WTC11 (cell line): ENCODE results near the gene TMEM40. TPM values are rescaled to one million over a fixed set of nuclear protein-coding genes. Genes with fewer than 3 reads are reported as not detected.

ENCODE experiments used
- ATAC-seq: fragments of 200-7000 bp; cut with Tn5 transposase; 2 replicates; pipeline ENCODE4 v1.10.0; 2021; ENCODE audit warnings: mild to moderate bottlenecking, moderate library complexity
- CTCF ChIA-PET: fragments of 300-600 bp; sonication (Branson Sonifier 250); formaldehyde crosslinking; loops from one replicate; lab custom pipeline; 2021; ENCODE audit warnings: antibody characterized with exemption; lab: Charles Lee
- POLR2A ChIA-PET: fragments of 350-600 bp; sonication (Branson Sonifier 250); formaldehyde crosslinking; loops from one replicate; lab custom pipeline; 2021; ENCODE audit warnings: antibody characterized with exemption; lab: Charles Lee
- DNase-seq: peaks from one replicate; pipeline ENCODE4 v3.0.0; 2021; ENCODE audit warnings: low spot score
- H3K27ac Mint-ChIP-seq: 2 replicates; pipeline ENCODE4 v1.8.0; 2021; ENCODE audit warnings: mixed read lengths
- H3K27me3 Mint-ChIP-seq: 2 replicates; pipeline ENCODE4 v1.8.0; 2021; ENCODE audit warnings: low read depth, mild to moderate bottlenecking, moderate library complexity, mixed read lengths
- H3K36me3 Mint-ChIP-seq: 2 replicates; pipeline ENCODE4 v1.8.0; 2021; ENCODE audit warnings: mixed read lengths
- H3K4me1 Mint-ChIP-seq: 2 replicates; pipeline ENCODE4 v1.8.0; 2022; ENCODE audit warnings: mixed read lengths
- H3K4me3 Mint-ChIP-seq: 2 replicates; pipeline ENCODE4 v1.8.0; 2021; ENCODE audit warnings: mild to moderate bottlenecking, moderate library complexity, mixed read lengths
- H3K9me3 Mint-ChIP-seq: 2 replicates; pipeline ENCODE4 v1.8.0; 2021; ENCODE audit warnings: mixed read lengths
- EMX1 ChIP-seq: fragments of 250-450 bp; sonication (Bioruptor Pico); IDR thresholded peaks from 2 replicates; pipeline ENCODE4 v1.8.0; 2021; ENCODE audit warnings: mild to moderate bottlenecking
- ESRRA ChIP-seq: sonication (generic); formaldehyde crosslinking; IDR thresholded peaks from 2 replicates; pipeline ENCODE4 v1.8.1; 2022; ENCODE audit warnings: mild to moderate bottlenecking, missing genetic modification reagents, borderline replicate concordance
- ETV6 ChIP-seq: sonication (generic); formaldehyde crosslinking; IDR thresholded peaks from 2 replicates; pipeline ENCODE4 v1.8.1; 2022; ENCODE audit warnings: mild to moderate bottlenecking, missing genetic modification reagents
- GABPB1 ChIP-seq: sonication (generic); formaldehyde crosslinking; IDR thresholded peaks from 2 replicates; pipeline ENCODE4 v1.8.1; 2023; ENCODE audit warnings: mild to moderate bottlenecking, missing genetic modification reagents
- GTF2I ChIP-seq: fragments of 250-450 bp; sonication (Bioruptor Pico); conservative IDR thresholded peaks from 2 replicates; pipeline ENCODE4 v1.4.0; 2021; ENCODE audit warnings: mild to moderate bottlenecking
- IRF2 ChIP-seq: sonication (generic); formaldehyde crosslinking; IDR thresholded peaks from 2 replicates; pipeline ENCODE4 v1.8.0; 2022; ENCODE audit warnings: low read depth, missing genetic modification reagents, borderline replicate concordance
- MXD4 ChIP-seq: fragments of 250-450 bp; sonication (Bioruptor Pico); IDR thresholded peaks from 2 replicates; pipeline ENCODE4 v1.8.0; 2021; ENCODE audit warnings: mild to moderate bottlenecking, moderate library complexity, borderline replicate concordance
- NFE2L1 ChIP-seq: sonication (generic); formaldehyde crosslinking; IDR thresholded peaks from 2 replicates; pipeline ENCODE4 v1.8.1; 2023; ENCODE audit warnings: missing genetic modification reagents
- NFYB ChIP-seq: sonication (generic); formaldehyde crosslinking; conservative IDR thresholded peaks from 2 replicates; pipeline ENCODE4 v1.8.0; 2022; ENCODE audit warnings: low read depth, missing genetic modification reagents
- NR1H2 ChIP-seq: sonication (generic); formaldehyde crosslinking; IDR thresholded peaks from 2 replicates; pipeline ENCODE4 v1.9.0; 2021; ENCODE audit warnings: mild to moderate bottlenecking, moderate library complexity, missing genetic modification reagents
- RELA ChIP-seq: sonication (generic); formaldehyde crosslinking; IDR thresholded peaks from 2 replicates; pipeline ENCODE4 v1.8.1; 2022; ENCODE audit warnings: missing genetic modification reagents, mild to moderate bottlenecking, borderline replicate concordance
- RORB ChIP-seq: fragments of 250-450 bp; sonication (Bioruptor Pico); IDR thresholded peaks from 2 replicates; pipeline ENCODE4 v1.9.0; 2021; ENCODE audit warnings: mild to moderate bottlenecking
- TCF7 ChIP-seq: sonication (generic); formaldehyde crosslinking; IDR thresholded peaks from 2 replicates; pipeline ENCODE4 v1.8.0; 2022; ENCODE audit warnings: mild to moderate bottlenecking, low read depth, missing genetic modification reagents, moderate library complexity
- USF2 ChIP-seq: sonication (generic); formaldehyde crosslinking; IDR thresholded peaks from 2 replicates; pipeline ENCODE4 v1.8.1; 2023; ENCODE audit warnings: mild to moderate bottlenecking, missing genetic modification reagents, moderate library complexity
- ZNF219 ChIP-seq: sonication (generic); formaldehyde crosslinking; IDR thresholded peaks from 2 replicates; pipeline ENCODE4 v1.8.0; 2023; ENCODE audit warnings: missing genetic modification reagents, mild to moderate bottlenecking, borderline replicate concordance
- ZNF232 ChIP-seq: sonication (generic); formaldehyde crosslinking; IDR thresholded peaks from 2 replicates; pipeline ENCODE4 v1.8.0; 2022; ENCODE audit warnings: mild to moderate bottlenecking, missing genetic modification reagents
- ZNF263 ChIP-seq: sonication (generic); formaldehyde crosslinking; IDR thresholded peaks from 2 replicates; pipeline ENCODE4 v1.8.1; 2022; ENCODE audit warnings: low read depth, mild to moderate bottlenecking, moderate library complexity, missing genetic modification reagents
- ZNF281 ChIP-seq: sonication (generic); formaldehyde crosslinking; IDR thresholded peaks from 2 replicates; pipeline ENCODE4 v1.8.0; 2023; ENCODE audit warnings: mild to moderate bottlenecking, missing genetic modification reagents
- total RNA-seq: library from RNA; stranded (reverse); gene quantifications from 3 replicates; pipeline ENCODE4 v1.2.3, GENCODE V29; 2021
- TF ChIP-seq, protein P1 (sequence below): sonication (generic); formaldehyde crosslinking; IDR thresholded peaks from 2 replicates; pipeline ENCODE4 v1.8.0; 2022; ENCODE audit warnings: mild to moderate bottlenecking, missing genetic modification reagents
- TF ChIP-seq, protein P2 (sequence below): fragments of 250-450 bp; sonication (Bioruptor Pico); IDR thresholded peaks from 2 replicates; pipeline ENCODE4 v1.8.0; 2021; ENCODE audit warnings: mild to moderate bottlenecking
- TF ChIP-seq, protein P3 (sequence below): sonication (generic); formaldehyde crosslinking; IDR thresholded peaks from 2 replicates; pipeline ENCODE4 v1.8.1; 2023; ENCODE audit warnings: mild to moderate bottlenecking, missing genetic modification reagents
- TF ChIP-seq, protein P4 (sequence below): sonication (generic); formaldehyde crosslinking; IDR thresholded peaks from 2 replicates; pipeline ENCODE4 v1.8.1; 2023; ENCODE audit warnings: mild to moderate bottlenecking, moderate library complexity, missing genetic modification reagents

The TMEM40 gene
- total RNA-seq, 1 experiment from 2014 or later: 0.17 TPM

- H3K36me3 Mint-ChIP-seq: no peaks in the 10 kb centered on the region
- ChIA-PET CTCF (interaction anchor here (0.6 to 2.0 kb wide), 4 partner anchors 23 to 1136 kb away, joined by 3 to 4 read pairs (median 4); partner anchors contain the start of gene WNT7A), POLR2A (interaction anchor here (0.6 kb wide), 1 partner anchor 717 kb away, joined by 3 read pairs; no protein-coding TSS in a partner anchor)
- H3K4me1 Mint-ChIP-seq: peaks cover 2% of the 10 kb centered on the region; the same call in 1 of the 2 replicates
- no peaks in the 10 kb centered on the region; the same call in 1 of the 2 replicates for H3K27me3 Mint-ChIP-seq
- no peak overlapping the region for H3K27ac Mint-ChIP-seq
- TF ChIP-seq RELA (no peak), NR1H2 (CRISPR knock-in tag) (no peak), IRF2 (no peak), TCF7 (CRISPR knock-in tag) (no peak), GTF2I (CRISPR knock-in tag) (no peak)
- TF ChIP-seq, protein P1, sequence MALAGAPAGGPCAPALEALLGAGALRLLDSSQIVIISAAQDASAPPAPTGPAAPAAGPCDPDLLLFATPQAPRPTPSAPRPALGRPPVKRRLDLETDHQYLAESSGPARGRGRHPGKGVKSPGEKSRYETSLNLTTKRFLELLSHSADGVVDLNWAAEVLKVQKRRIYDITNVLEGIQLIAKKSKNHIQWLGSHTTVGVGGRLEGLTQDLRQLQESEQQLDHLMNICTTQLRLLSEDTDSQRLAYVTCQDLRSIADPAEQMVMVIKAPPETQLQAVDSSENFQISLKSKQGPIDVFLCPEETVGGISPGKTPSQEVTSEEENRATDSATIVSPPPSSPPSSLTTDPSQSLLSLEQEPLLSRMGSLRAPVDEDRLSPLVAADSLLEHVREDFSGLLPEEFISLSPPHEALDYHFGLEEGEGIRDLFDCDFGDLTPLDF (CRISPR knock-in tag): no peak
- DNase-seq (no peak), ATAC-seq (no peak)
- no peak overlapping the region for H3K4me3 Mint-ChIP-seq
- H3K9me3 Mint-ChIP-seq: no peaks in the 10 kb centered on the region
Observed at GRCh38 chr3:12744326-12744725, 14.7 kb downstream of the TMEM40 start.

DNA sequence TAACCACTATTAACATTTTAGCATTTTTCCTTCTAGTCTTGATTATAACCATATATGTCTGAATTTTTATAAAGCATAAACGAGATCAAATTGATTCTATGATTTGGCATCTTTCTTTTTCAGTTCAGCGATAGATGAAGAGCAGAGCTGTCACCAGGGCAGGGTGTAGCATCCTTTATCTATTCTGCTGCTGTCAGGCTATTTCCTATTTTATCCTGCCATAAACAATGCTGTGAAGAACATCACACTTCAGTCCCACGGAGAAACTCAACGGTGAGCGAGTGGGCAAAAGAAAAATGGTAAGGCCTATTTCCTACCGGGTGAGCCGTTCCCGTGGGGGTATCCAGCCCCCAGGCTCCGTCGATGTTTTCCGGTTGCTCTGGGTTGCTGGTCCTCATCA is 15.5 kb downstream of the TMEM40 start:
- CTCF ChIA-PET: interaction anchor here (0.6 to 2.0 kb wide), 3 partner anchors 23 to 66 kb away, joined by 3 to 4 read pairs (median 4); no protein-coding TSS in a partner anchor
- no peak overlapping the region for H3K4me3 Mint-ChIP-seq
- H3K27me3 Mint-ChIP-seq: no peaks in the 10 kb centered on the region; the same call in 1 of the 2 replicates
- no peak for DNase-seq
- no peak for ATAC-seq
- no peaks in the 10 kb centered on the region for H3K9me3 Mint-ChIP-seq
- H3K36me3 Mint-ChIP-seq: no peaks in the 10 kb centered on the region
- POLR2A ChIA-PET: no interaction called here
- TF ChIP-seq NFYB: no peak
- no peak for TF ChIP-seq ETV6 (CRISPR knock-in tag)
- TF ChIP-seq RORB (CRISPR knock-in tag): no peak
- TF ChIP-seq GABPB1 (CRISPR knock-in tag): no peak
- H3K27ac Mint-ChIP-seq: no peak overlapping the region
- peaks cover 2% of the 10 kb centered on the region; the same call in 1 of the 2 replicates for H3K4me1 Mint-ChIP-seq

- no peak overlapping the region for H3K4me3 Mint-ChIP-seq
- no peaks in the 10 kb centered on the region; the same call in 1 of the 2 replicates for H3K27me3 Mint-ChIP-seq
- DNase-seq (no peak), ATAC-seq (no peak)
- no peaks in the 10 kb centered on the region for H3K9me3 Mint-ChIP-seq
- CTCF ChIA-PET: interaction anchor here (1.0 kb wide), 1 partner anchor 126 kb away, joined by 3 read pairs; no protein-coding TSS in a partner anchor
- POLR2A ChIA-PET: no interaction called here
- peaks cover 7% of the 10 kb centered on the region for H3K4me1 Mint-ChIP-seq
- H3K36me3 Mint-ChIP-seq: no peaks in the 10 kb centered on the region
- H3K27ac Mint-ChIP-seq: no peak overlapping the region
- no peak for TF ChIP-seq EMX1 (CRISPR knock-in tag)
- TF ChIP-seq ZNF281 (CRISPR knock-in tag): no peak
- TF ChIP-seq, protein P2, sequence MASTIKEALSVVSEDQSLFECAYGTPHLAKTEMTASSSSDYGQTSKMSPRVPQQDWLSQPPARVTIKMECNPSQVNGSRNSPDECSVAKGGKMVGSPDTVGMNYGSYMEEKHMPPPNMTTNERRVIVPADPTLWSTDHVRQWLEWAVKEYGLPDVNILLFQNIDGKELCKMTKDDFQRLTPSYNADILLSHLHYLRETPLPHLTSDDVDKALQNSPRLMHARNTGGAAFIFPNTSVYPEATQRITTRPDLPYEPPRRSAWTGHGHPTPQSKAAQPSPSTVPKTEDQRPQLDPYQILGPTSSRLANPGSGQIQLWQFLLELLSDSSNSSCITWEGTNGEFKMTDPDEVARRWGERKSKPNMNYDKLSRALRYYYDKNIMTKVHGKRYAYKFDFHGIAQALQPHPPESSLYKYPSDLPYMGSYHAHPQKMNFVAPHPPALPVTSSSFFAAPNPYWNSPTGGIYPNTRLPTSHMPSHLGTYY: no peak
- no peak for TF ChIP-seq NFE2L1 (CRISPR knock-in tag)
- no peak for TF ChIP-seq ZNF219 (CRISPR knock-in tag)
- TF ChIP-seq NFYB: no peak
- TF ChIP-seq, protein P3, sequence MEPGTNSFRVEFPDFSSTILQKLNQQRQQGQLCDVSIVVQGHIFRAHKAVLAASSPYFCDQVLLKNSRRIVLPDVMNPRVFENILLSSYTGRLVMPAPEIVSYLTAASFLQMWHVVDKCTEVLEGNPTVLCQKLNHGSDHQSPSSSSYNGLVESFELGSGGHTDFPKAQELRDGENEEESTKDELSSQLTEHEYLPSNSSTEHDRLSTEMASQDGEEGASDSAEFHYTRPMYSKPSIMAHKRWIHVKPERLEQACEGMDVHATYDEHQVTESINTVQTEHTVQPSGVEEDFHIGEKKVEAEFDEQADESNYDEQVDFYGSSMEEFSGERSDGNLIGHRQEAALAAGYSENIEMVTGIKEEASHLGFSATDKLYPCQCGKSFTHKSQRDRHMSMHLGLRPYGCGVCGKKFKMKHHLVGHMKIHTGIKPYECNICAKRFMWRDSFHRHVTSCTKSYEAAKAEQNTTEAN (CRISPR knock-in tag): no peak
- no peak for TF ChIP-seq ESRRA
- TF ChIP-seq ZNF232 (CRISPR knock-in tag): no peak
- TF ChIP-seq USF2 (CRISPR knock-in tag): no peak
- no peak for TF ChIP-seq GTF2I (CRISPR knock-in tag)
- TF ChIP-seq, protein P4, sequence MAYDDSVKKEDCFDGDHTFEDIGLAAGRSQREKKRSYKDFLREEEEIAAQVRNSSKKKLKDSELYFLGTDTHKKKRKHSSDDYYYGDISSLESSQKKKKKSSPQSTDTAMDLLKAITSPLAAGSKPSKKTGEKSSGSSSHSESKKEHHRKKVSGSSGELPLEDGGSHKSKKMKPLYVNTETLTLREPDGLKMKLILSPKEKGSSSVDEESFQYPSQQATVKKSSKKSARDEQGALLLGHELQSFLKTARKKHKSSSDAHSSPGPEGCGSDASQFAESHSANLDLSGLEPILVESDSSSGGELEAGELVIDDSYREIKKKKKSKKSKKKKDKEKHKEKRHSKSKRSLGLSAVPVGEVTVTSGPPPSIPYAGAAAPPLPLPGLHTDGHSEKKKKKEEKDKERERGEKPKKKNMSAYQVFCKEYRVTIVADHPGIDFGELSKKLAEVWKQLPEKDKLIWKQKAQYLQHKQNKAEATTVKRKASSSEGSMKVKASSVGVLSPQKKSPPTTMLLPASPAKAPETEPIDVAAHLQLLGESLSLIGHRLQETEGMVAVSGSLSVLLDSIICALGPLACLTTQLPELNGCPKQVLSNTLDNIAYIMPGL (CRISPR knock-in tag): no peak
- TF ChIP-seq MXD4 (CRISPR knock-in tag): no peak
- no peak for TF ChIP-seq ZNF263 (CRISPR knock-in tag)
Observed at GRCh38 chr3:12742330-12743107, 16.5 kb downstream of the TMEM40 start.
